ENCODE data around the gene FBXL13.
"Not testable (repeated sequence)": the region's sequence is repeated elsewhere in the genome, so short reads cannot be mapped to it uniquely, and the experiment has no call there.

DNA sequence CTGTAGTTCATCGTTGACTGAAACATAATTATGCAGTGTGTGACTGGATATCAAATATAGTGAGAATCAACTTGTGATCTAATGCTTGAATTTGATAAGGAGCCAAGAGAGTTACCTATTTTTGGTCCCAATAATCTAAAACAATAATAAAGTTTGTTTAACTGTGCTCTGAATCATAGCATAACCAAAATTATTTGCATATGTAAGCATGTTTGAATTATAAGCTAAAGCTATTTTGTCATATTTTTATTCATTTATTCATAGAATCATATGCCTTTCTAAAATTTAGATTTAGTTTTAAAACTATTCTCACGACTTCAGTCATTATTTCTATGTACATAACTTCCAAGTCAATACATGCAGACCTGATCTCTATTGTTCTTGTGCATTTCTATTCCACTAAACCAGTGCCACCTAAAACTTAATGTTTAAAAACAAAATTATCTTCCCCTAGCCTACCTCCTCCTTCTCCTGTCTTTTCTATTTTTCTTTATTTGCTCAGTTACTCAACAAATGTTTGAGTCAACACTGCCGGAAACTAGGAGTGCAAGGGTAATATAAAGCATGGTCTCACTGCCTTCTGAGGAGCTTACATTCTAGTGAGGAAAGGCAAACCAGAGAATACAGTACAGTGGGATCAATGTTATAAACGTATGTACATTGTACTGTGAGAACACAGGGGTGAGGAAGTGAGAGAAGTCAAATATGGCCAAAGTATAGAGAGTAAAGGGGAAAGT is 284.1 kb downstream of the FBXL13 start:
- not testable (repeated sequence) for TF ChIP-seq POLR2A (IDR thresholded peaks at IDR 0.05)
- TF ChIP-seq, protein P1, sequence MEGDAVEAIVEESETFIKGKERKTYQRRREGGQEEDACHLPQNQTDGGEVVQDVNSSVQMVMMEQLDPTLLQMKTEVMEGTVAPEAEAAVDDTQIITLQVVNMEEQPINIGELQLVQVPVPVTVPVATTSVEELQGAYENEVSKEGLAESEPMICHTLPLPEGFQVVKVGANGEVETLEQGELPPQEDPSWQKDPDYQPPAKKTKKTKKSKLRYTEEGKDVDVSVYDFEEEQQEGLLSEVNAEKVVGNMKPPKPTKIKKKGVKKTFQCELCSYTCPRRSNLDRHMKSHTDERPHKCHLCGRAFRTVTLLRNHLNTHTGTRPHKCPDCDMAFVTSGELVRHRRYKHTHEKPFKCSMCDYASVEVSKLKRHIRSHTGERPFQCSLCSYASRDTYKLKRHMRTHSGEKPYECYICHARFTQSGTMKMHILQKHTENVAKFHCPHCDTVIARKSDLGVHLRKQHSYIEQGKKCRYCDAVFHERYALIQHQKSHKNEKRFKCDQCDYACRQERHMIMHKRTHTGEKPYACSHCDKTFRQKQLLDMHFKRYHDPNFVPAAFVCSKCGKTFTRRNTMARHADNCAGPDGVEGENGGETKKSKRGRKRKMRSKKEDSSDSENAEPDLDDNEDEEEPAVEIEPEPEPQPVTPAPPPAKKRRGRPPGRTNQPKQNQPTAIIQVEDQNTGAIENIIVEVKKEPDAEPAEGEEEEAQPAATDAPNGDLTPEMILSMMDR (IDR thresholded peaks at IDR 0.05) = not testable (repeated sequence)
